Measurements from ENCODE around the gene TSHR. TPM values are rescaled to one million over a fixed set of nuclear protein-coding genes. Genes with fewer than 3 reads are reported as not detected.
A peak's percentile ranks its signal among the peaks of the same experiment; 100 is the strongest.

The TSHR gene
- total RNA-seq, 6 donors from 2014 or later = 1.4 TPM; not detected in 5

DNA sequence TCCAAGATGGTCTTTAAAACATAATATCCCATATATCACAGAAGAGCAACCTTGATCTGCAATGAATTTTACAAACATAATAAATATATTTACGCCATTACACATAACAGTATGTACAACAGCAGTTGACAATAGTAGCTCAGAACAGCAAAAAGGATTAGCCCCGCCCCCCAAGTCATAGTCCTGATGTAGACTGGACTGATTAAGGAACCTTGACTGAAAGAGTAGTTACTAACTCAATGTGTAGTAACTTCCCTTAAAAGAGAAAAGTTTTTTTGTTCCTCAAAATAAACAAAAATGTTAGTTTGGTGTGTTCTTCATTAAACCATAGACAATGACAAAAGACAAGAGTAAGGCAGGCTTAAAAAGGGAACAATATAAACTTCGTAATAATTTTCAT is 220.8 kb downstream of the TSHR start:
- DNase-seq (peak in 1 of 2 donors; percentile 75), ATAC-seq (ENCODE audit: low FRiP score in 2 of 2) (peak; percentile 75 to 76)
- peaks cover 7 to 19% (median 16%) of the 10 kb centered on the region in 4 donors for H3K4me1 ChIP-seq
- H3K36me3 ChIP-seq = no peaks in the 10 kb centered on the region
- H3K9me3 ChIP-seq = no peaks in the 10 kb centered on the region
- WGBS, 2 donors = 82 to 86% methylated on average over 3 of the region's 3 CpGs
- H3K27ac ChIP-seq = peak overlapping the region in 3 of 4 donors; percentile 33 to 68 (median 58)
- TF ChIP-seq, protein P1, sequence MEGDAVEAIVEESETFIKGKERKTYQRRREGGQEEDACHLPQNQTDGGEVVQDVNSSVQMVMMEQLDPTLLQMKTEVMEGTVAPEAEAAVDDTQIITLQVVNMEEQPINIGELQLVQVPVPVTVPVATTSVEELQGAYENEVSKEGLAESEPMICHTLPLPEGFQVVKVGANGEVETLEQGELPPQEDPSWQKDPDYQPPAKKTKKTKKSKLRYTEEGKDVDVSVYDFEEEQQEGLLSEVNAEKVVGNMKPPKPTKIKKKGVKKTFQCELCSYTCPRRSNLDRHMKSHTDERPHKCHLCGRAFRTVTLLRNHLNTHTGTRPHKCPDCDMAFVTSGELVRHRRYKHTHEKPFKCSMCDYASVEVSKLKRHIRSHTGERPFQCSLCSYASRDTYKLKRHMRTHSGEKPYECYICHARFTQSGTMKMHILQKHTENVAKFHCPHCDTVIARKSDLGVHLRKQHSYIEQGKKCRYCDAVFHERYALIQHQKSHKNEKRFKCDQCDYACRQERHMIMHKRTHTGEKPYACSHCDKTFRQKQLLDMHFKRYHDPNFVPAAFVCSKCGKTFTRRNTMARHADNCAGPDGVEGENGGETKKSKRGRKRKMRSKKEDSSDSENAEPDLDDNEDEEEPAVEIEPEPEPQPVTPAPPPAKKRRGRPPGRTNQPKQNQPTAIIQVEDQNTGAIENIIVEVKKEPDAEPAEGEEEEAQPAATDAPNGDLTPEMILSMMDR (IDR thresholded peaks at IDR 0.05) = no peak
- no peak for TF ChIP-seq POLR2AphosphoS5 (IDR thresholded peaks at IDR 0.05)
- TF ChIP-seq POLR2A (IDR thresholded peaks at IDR 0.05) = no peak
- no peak for TF ChIP-seq EP300 (IDR thresholded peaks at IDR 0.05)
- H3K27me3 ChIP-seq = no peaks in the 10 kb centered on the region
- H3K4me3 ChIP-seq = no peak overlapping the region

DNA sequence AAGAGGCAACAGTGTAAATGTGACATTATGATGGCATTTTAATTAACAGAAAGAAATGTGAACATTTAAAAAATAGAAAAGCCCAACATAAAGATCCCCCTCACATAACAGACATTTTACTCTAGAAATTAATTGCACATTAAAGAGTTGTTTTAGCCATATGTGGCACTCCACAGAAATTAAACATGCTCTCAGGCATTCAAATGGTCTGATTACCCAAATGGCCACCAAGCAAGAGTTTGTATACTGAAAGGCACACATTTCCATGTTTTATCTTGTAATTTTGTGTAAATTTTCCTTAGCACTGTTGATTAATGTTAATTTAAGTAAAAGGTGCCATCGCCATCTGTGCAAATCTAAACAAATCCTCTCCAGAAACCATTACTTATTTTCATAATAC is 221.8 kb downstream of the TSHR start:
- H3K36me3 ChIP-seq = no peaks in the 10 kb centered on the region
- no peak for TF ChIP-seq POLR2AphosphoS5 (IDR thresholded peaks at IDR 0.05)
- TF ChIP-seq POLR2A (IDR thresholded peaks at IDR 0.05) = no peak
- no peak for TF ChIP-seq EP300 (IDR thresholded peaks at IDR 0.05)
- TF ChIP-seq, protein P1 (IDR thresholded peaks at IDR 0.05) = no peak
- H3K27ac ChIP-seq = peak overlapping the region; percentile 29 to 68 (median 46)
- H3K4me1 ChIP-seq = peaks cover 13 to 19% (median 16%) of the 10 kb centered on the region in 4 donors
- 48 to 50% methylated on average over 1 of the region's 1 CpG for WGBS, 2 donors
- H3K4me3 ChIP-seq = peak overlapping the region in 2 of 4 donors; percentile 21 to 27
- H3K27me3 ChIP-seq = no peaks in the 10 kb centered on the region
- ATAC-seq (ENCODE audit: low FRiP score in 2 of 2) = no peak
- no peaks in the 10 kb centered on the region for H3K9me3 ChIP-seq
- DNase-seq = no peak

- TF ChIP-seq EP300 (IDR thresholded peaks at IDR 0.05) (no peak), POLR2A (IDR thresholded peaks at IDR 0.05) (no peak), POLR2AphosphoS5 (IDR thresholded peaks at IDR 0.05) (no peak)
- TF ChIP-seq, protein P1 (IDR thresholded peaks at IDR 0.05) = no peak
- H3K36me3 ChIP-seq = no peaks in the 10 kb centered on the region
- peak overlapping the region; percentile 29 to 68 (median 46) for H3K27ac ChIP-seq
- ATAC-seq (ENCODE audit: low FRiP score in 2 of 2) = no peak
- no peaks in the 10 kb centered on the region for H3K27me3 ChIP-seq
- H3K4me3 ChIP-seq = peak overlapping the region in 1 of 4 donors; percentile 27
- H3K9me3 ChIP-seq = no peaks in the 10 kb centered on the region
- H3K4me1 ChIP-seq = peaks cover 14 to 22% (median 20%) of the 10 kb centered on the region in 4 donors
- no peak for DNase-seq
These were observed 222.6 kb downstream of the TSHR start for GRCh38 chr14:81178063-81178462.

GRCh38 chr14:81179631-81180030 is 224.2 kb downstream of the TSHR start:
- TF ChIP-seq POLR2A (IDR thresholded peaks at IDR 0.05) (no peak), EP300 (IDR thresholded peaks at IDR 0.05) (no peak), POLR2AphosphoS5 (IDR thresholded peaks at IDR 0.05) (no peak)
- TF ChIP-seq, protein P1 (IDR thresholded peaks at IDR 0.05) = no peak
- 78 to 87% methylated on average over 2 of the region's 2 CpGs for WGBS, 2 donors
- Histone ChIP-seq H3K27ac (no peak overlapping the region), H3K9me3 (no peaks in the 10 kb centered on the region), H3K27me3 (no peaks in the 10 kb centered on the region), H3K4me1 (peaks cover 14 to 27% (median 21%) of the 10 kb centered on the region in 4 donors), H3K36me3 (peaks cover 0 to 3% (median 0%) of the 10 kb centered on the region in 4 donors), H3K4me3 (no peak overlapping the region)
- DNase-seq (no peak), ATAC-seq (ENCODE audit: low FRiP score in 2 of 2) (no peak)

- DNase-seq (no peak), ATAC-seq (ENCODE audit: low FRiP score in 2 of 2) (no peak)
- Histone ChIP-seq H3K27ac (no peak overlapping the region), H3K27me3 (no peaks in the 10 kb centered on the region), H3K4me3 (no peak overlapping the region), H3K4me1 (peaks cover 0 to 6% (median 2%) of the 10 kb centered on the region in 4 donors), H3K36me3 (peaks cover 0 to 65% (median 12%) of the 10 kb centered on the region in 4 donors), H3K9me3 (no peaks in the 10 kb centered on the region)
- TF ChIP-seq, protein P1 (IDR thresholded peaks at IDR 0.05) = no peak
- TF ChIP-seq POLR2AphosphoS5 (IDR thresholded peaks at IDR 0.05) (no peak), EP300 (IDR thresholded peaks at IDR 0.05) (no peak), POLR2A (IDR thresholded peaks at IDR 0.05) (no peak)
- WGBS, 2 donors = 88 to 94% methylated on average over 5 of the region's 5 CpGs
These were observed 232.6 kb downstream of the TSHR start for GRCh38 chr14:81187832-81188522.
